Measurements from ENCODE around the gene SRCIN1. TPM values are rescaled to one million over a fixed set of nuclear protein-coding genes. Genes with fewer than 3 reads are reported as not detected.

SRCIN1 gene
- total RNA-seq, 2 donors from 2014 or later = 11.2 to 19.8 TPM

GRCh38 chr17:38511150-38512108 lies 94.3 kb downstream of the SRCIN1 start:
- Histone ChIP-seq H3K9me3 (no peaks in the 10 kb centered on the region), H3K36me3 (replicated peaks in 1 of 2; ENCODE audit: insufficient read depth in 1 of 2, low read depth in 2 of 2) (no peaks in the 10 kb centered on the region), H3K27me3 (peaks cover 0 to 16% of the 10 kb centered on the region in 2 donors), H3K27ac (no peak overlapping the region), H3K4me3 (no peak overlapping the region), H3K4me1 (peaks cover 16% of the 10 kb centered on the region)
- intact Hi-C loops (cut with DNase I) = no loop called here
- TF ChIP-seq CTCF (IDR thresholded peaks at IDR 0.05) (no peak), POLR2A (IDR thresholded peaks at IDR 0.05) (no peak)
- 44 to 49% methylated on average over 14 to 15 of the region's 15 CpGs for WGBS, 2 donors
- DNase-seq (no peak), ATAC-seq (no peak)

GRCh38 chr17:38510421-38511149 lies 95.2 kb downstream of the SRCIN1 start:
- DNase-seq (peak in 2 of 4 donors; percentile 35 to 56), ATAC-seq (peak; percentile 52)
- peaks cover 16% of the 10 kb centered on the region for H3K4me1 ChIP-seq
- H3K4me3 ChIP-seq = no peak overlapping the region
- TF ChIP-seq POLR2A (IDR thresholded peaks at IDR 0.05) (no peak), CTCF (IDR thresholded peaks at IDR 0.05) (peak in 3 of 7 experiments; percentile 13 to 57 (median 33))
- WGBS, 2 donors = 3 to 5% methylated on average over 37 to 81 of the region's 86 CpGs
- no peak overlapping the region for H3K27ac ChIP-seq
- H3K27me3 ChIP-seq = peaks cover 0 to 16% of the 10 kb centered on the region in 2 donors
- no peaks in the 10 kb centered on the region for H3K9me3 ChIP-seq
- no peaks in the 10 kb centered on the region for H3K36me3 ChIP-seq (replicated peaks in 1 of 2; ENCODE audit: insufficient read depth in 1 of 2, low read depth in 2 of 2)
- intact Hi-C loops (cut with DNase I) = no loop called here

- WGBS, 2 donors = 3 to 15% methylated on average over 27 to 67 of the region's 80 CpGs
- Histone ChIP-seq H3K36me3 (replicated peaks in 1 of 2; ENCODE audit: insufficient read depth in 1 of 2, low read depth in 2 of 2) (no peaks in the 10 kb centered on the region), H3K4me1 (peaks cover 16% of the 10 kb centered on the region), H3K27ac (no peak overlapping the region), H3K9me3 (no peaks in the 10 kb centered on the region), H3K27me3 (peaks cover 0 to 16% of the 10 kb centered on the region in 2 donors), H3K4me3 (no peak overlapping the region)
- DNase-seq = no peak
- intact Hi-C loops (cut with DNase I) = no loop called here
- ATAC-seq = peak; percentile 20
- TF ChIP-seq POLR2A (IDR thresholded peaks at IDR 0.05) (no peak), CTCF (IDR thresholded peaks at IDR 0.05) (no peak)
Measured at GRCh38 chr17:38509772-38510420, 95.9 kb downstream of the SRCIN1 start.

- Histone ChIP-seq H3K4me3 (no peak overlapping the region), H3K27ac (no peak overlapping the region), H3K9me3 (no peaks in the 10 kb centered on the region), H3K36me3 (replicated peaks in 1 of 2; ENCODE audit: insufficient read depth in 1 of 2, low read depth in 2 of 2) (no peaks in the 10 kb centered on the region), H3K4me1 (peaks cover 16% of the 10 kb centered on the region), H3K27me3 (peaks cover 0 to 16% of the 10 kb centered on the region in 2 donors)
- TF ChIP-seq POLR2A (IDR thresholded peaks at IDR 0.05) (no peak), CTCF (IDR thresholded peaks at IDR 0.05) (peak; percentile 43 to 67 (median 60))
- ATAC-seq (peak; percentile 62), DNase-seq (peak; percentile 68 to 83 (median 76))
- 46 to 58% methylated on average over 24 to 27 of the region's 27 CpGs for WGBS, 2 donors
- intact Hi-C loops (cut with DNase I) = no loop called here
Measured at GRCh38 chr17:38508954-38509771, 96.6 kb downstream of the SRCIN1 start.
